Esophagus (tissue), 2 donors: ENCODE results near the gene RARA. TPM values are rescaled to one million over a fixed set of nuclear protein-coding genes. Genes with fewer than 3 reads are reported as not detected.
A peak's percentile ranks its signal among the peaks of the same experiment; 100 is the strongest.
"Not testable (repeated sequence)": the region's sequence is repeated elsewhere in the genome, so short reads cannot be mapped to it uniquely, and the experiment has no call there.

Source experiments
- H3K27ac ChIP-seq, 2 donors: one replicate each; pipeline ENCODE4 v1.5.1; 2013; ENCODE audit warnings: low read depth in 2 of 2, mild to moderate bottlenecking in 2 of 2, inconsistent platforms in 1 of 2, low read length in 1 of 2, moderate library complexity in 1 of 2
- H3K27me3 ChIP-seq, 2 donors: one replicate each; pipeline ENCODE4 v1.6.1; 2013; ENCODE audit warnings: low read length in 2 of 2, control low read depth in 1 of 2, mild to moderate bottlenecking in 1 of 2; ENCODE audit not compliant: insufficient read depth in 2 of 2, control insufficient read depth in 1 of 2
- H3K36me3 ChIP-seq, 2 donors: one replicate each; pipeline ENCODE4 v1.6.1; 2013; ENCODE audit warnings: low read length in 1 of 2; ENCODE audit not compliant: control insufficient read depth in 2 of 2, insufficient read depth in 2 of 2
- H3K4me1 ChIP-seq, 2 donors: one replicate each; pipeline ENCODE4 v1.6.1; 2013; ENCODE audit warnings: low read length in 1 of 2; ENCODE audit not compliant: control insufficient read depth in 2 of 2, insufficient read depth in 2 of 2
- H3K4me3 ChIP-seq, 2 donors: one replicate each; pipeline ENCODE4 v1.5.1; 2013; ENCODE audit warnings: low read length in 2 of 2, mild to moderate bottlenecking in 2 of 2, low read depth in 1 of 2, moderate library complexity in 1 of 2
- H3K9me3 ChIP-seq, 2 donors: one replicate each; pipeline ENCODE4 v1.6.1; 2013; ENCODE audit warnings: mild to moderate bottlenecking in 2 of 2, low read depth in 1 of 2, low read length in 1 of 2, moderate library complexity in 1 of 2; ENCODE audit not compliant: control insufficient read depth in 2 of 2, insufficient read depth in 1 of 2
- WGBS, 2 donors: extraction: QIAGEN DNeasy Blood & Tissue Kit; methylation state at CpG; one replicate each; pipeline ENCODE4 v1.1.7; 2013; 5-methylcytosine and 5-hydroxymethylcytosine counted together
- polyA plus RNA-seq, 2 donors: library from polyadenylated mRNA; stranded (reverse); fragments of 200-250 nt; gene quantifications; one replicate each; pipeline ENCODE4 v1.2.3, GENCODE V29; 2013
- donor health status: healthy with polysubstance abuse.
- donor health status: Bipolar disorder and iron deficiency.

RARA gene
- polyA plus RNA-seq, 2 donors, result 5.2 to 6.6 TPM

- Histone ChIP-seq H3K27me3 (no peaks in the 10 kb centered on the region), H3K27ac (no peak overlapping the region), H3K36me3 (no peaks in the 10 kb centered on the region), H3K4me3 (peak overlapping the region; percentile 57 to 60), H3K9me3 (no peaks in the 10 kb centered on the region), H3K4me1 (peaks cover 4 to 19% of the 10 kb centered on the region in 2 donors)
- WGBS, 2 donors, result 73 to 74% methylated on average over 21 to 24 of the region's 24 CpGs
Measured at GRCh38 chr17:40361925-40362695, 53.1 kb downstream of the RARA start.

- peaks cover 4 to 17% of the 10 kb centered on the region in 2 donors for H3K4me1 ChIP-seq
- H3K27ac ChIP-seq, result peak overlapping the region; percentile 37 to 53
- 1% methylated on average over 37 to 58 of the region's 58 CpGs for whole genome bisulfite sequencing, 2 donors
Measured at GRCh38 chr17:40362696-40363110, 53.7 kb downstream of the RARA start.

DNA sequence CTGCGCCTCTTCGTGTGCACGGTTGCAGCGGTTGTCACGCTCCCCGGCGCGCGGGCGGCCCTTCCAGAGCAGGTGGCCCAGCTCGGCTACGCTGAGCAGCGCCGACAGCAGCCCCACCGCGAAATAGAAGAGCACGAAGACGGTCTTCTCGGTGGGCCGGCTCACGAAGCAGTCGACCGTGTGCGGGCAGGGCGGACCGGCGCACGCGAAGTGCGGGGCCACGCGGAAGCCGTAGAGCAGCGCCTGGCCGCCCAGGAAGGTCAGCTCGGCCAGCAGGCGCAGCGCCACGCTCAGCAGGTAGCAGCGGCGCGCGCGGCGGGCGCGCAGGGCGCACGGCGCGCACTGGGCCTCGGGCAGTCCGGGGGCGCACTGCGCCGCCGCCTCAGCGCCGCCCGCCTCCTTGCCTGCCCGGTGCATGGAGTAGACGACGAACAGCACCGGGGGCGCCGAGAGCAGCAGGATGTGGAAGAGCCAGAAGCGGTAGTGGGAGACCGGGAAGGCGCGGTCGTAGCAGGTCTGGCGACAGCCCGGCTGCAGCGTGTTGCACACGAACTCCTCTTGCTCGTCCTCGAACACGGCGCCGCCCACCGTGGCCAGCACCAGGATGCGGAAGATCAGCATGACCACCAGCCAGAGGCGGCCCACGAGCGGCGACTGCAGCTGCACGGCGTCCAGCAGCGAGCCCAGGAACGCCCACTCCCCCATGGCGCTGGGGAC is 54.3 kb downstream of the RARA start:
- Histone ChIP-seq H3K27me3 (no peaks in the 10 kb centered on the region), H3K27ac (peak overlapping the region; percentile 37 to 53), H3K4me1 (peaks cover 4 to 16% of the 10 kb centered on the region in 2 donors), H3K9me3 (no peaks in the 10 kb centered on the region), H3K36me3 (no peaks in the 10 kb centered on the region), H3K4me3 (peak overlapping the region; percentile 57 to 60)
- 3 to 4% methylated on average over 79 to 91 of the region's 91 CpGs for WGBS, 2 donors

More at GRCh38 chr17:40362696-40363110, 53.7 kb downstream of the RARA start:
- Histone ChIP-seq H3K36me3 (no peaks in the 10 kb centered on the region), H3K4me3 (peak overlapping the region; percentile 57 to 60), H3K9me3 (no peaks in the 10 kb centered on the region), H3K27me3 (no peaks in the 10 kb centered on the region)

- Histone ChIP-seq H3K27ac (no peak within 1 kb of the TSS), H3K4me1 (peaks cover 4 to 16% of the 10 kb centered on the region in 2 donors), H3K27me3 (no peaks in the 10 kb centered on the region), H3K36me3 (no peaks in the 10 kb centered on the region), H3K9me3 (no peaks in the 10 kb centered on the region), H3K4me3 (peak within 1 kb of the TSS; percentile 57 to 60)
- 64 to 66% methylated on average over 22 of the region's 22 CpGs for WGBS, 2 donors
Measured at GRCh38 chr17:40364121-40364861, 55.3 kb downstream of the RARA start, which contains the start of gene GJD3. Gene GJD3 (minus strand): TSS chr17:40364737. CDS start chr17:40363815, 922 bp downstream.

GRCh38 chr17:40364906-40365305 is 55.9 kb downstream of the RARA start:
- no peak overlapping the region for H3K4me3 ChIP-seq
- no peaks in the 10 kb centered on the region for H3K36me3 ChIP-seq
- no peaks in the 10 kb centered on the region for H3K27me3 ChIP-seq
- WGBS, 2 donors, result 89 to 91% methylated on average over 9 of the region's 9 CpGs
- no peak overlapping the region for H3K27ac ChIP-seq
- H3K4me1 ChIP-seq, result peaks cover 4 to 16% of the 10 kb centered on the region in 2 donors
- no peaks in the 10 kb centered on the region for H3K9me3 ChIP-seq

DNA sequence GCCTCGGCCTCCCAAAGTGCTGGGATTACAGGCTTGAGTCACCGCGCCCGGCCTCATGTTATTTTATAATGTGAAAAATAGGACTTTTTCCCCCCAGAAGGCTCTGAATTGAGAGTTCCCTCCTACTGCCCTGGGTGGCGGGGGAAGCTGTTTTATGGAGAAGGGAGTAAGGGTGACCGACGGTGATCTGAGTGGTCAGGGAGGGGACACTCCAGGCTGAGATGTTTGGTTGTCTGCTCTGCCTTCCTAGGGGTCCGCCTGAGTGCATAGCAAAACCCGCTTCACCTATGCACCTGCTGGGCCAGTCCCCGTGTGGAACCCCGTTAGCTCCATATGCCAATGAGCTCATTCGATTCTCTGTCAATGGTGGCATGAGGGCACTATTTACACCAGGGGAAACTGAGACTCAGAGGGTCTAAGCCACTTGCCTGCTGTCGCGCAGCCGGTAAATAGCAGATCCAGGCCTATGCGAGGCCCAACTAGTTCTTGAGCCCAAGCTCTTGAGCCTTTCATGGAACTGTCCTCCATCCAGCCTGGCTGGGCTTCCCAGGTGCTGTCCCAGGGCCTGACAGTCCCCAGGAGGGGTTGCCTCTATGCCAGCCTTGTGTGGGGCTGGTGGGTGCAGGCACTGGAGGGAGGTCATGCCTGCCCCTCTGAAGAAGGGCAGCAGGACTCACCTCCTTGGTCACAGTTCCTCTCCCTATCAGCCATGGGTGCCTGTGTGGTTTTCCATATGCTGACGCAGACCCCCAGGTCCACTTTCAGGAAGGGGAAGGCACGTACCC is 57.3 kb downstream of the RARA start:
- Histone ChIP-seq H3K27me3 (no peaks in the 10 kb centered on the region), H3K9me3 (no peaks in the 10 kb centered on the region), H3K27ac (no peak overlapping the region), H3K4me3 (no peak overlapping the region), H3K4me1 (peaks cover 4 to 13% of the 10 kb centered on the region in 2 donors), H3K36me3 (no peaks in the 10 kb centered on the region)
- WGBS, 2 donors, result 94 to 96% methylated on average over 18 of the region's 18 CpGs

DNA sequence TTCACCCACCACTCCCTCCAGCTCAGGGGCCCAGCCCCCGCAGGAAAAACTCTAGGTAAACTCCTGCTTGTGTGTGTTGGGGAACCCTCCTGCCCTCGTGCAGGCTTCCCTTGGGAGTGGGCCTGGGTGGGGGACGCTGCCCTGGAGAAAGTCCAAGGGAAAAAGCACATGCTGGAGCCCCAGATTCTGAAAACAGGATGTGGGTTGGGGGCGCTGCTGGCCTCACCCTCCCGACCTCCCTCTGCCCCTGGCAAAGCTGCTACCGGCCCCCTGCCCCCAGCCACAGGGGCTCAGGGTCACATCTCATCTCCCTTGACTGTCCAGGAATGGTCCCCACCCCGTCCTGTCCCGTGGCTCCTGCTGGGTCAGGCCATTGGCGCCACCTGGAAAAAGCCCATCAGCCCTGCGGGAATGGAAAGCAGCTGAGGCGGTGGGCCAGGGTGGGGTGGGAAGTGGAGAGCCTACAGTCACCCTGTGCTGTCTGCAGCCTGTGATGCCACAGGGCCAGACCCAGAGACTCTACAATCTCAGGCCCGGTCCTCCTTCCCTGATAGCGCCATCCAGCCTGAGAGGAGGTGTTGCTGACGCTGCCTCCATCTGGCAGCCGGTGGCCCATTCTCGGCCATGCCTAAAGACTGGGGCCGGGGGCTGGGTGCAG is 58.0 kb downstream of the RARA start:
- no peaks in the 10 kb centered on the region for H3K9me3 ChIP-seq
- no peak overlapping the region for H3K4me3 ChIP-seq
- peaks cover 4 to 12% of the 10 kb centered on the region in 2 donors for H3K4me1 ChIP-seq
- H3K27ac ChIP-seq, result no peak overlapping the region
- WGBS, 2 donors, result 73 to 82% methylated on average over 17 of the region's 17 CpGs
- H3K36me3 ChIP-seq, result no peaks in the 10 kb centered on the region
- H3K27me3 ChIP-seq, result no peaks in the 10 kb centered on the region

DNA sequence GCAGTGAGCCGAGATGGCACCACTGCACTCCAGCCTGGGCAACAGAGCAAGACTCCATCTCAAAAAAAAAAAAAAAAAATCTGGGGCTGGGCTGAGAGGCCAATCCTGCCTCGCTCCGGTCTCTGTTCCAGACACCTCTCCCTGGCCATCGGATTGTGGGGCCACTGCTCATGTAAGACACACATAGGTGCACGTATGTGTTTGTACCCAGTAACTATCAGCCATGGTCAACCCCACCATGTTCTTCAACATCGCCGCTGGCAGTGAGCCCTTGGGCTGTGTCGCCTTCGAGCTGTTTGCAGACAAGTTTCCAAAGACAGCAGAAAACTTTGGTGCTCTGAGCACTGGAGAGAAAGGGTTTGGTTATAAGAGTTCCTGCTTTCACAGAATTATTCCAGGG is 58.7 kb downstream of the RARA start:
- not testable (repeated sequence) for H3K9me3 ChIP-seq, H3K4me1 ChIP-seq, H3K27ac ChIP-seq, H3K4me3 ChIP-seq, H3K27me3 ChIP-seq, H3K36me3 ChIP-seq
- 86% methylated on average over 9 of the region's 9 CpGs for WGBS, 2 donors
